ENCODE measurements around the gene ZNF827. TPM values are rescaled to one million over a fixed set of nuclear protein-coding genes. Genes with fewer than 3 reads are reported as not detected.

The ZNF827 gene
- total RNA-seq, 4 donors from 2014 or later: 7.2 to 16.1 (median 10.9) TPM

- H3K27me3 ChIP-seq: no peaks in the 10 kb centered on the region
- peaks cover 45 to 53% of the 10 kb centered on the region in 2 donors for H3K4me1 ChIP-seq
- intact Hi-C loops (cut with DNase I; ENCODE audit: low total_unique reads) (no loop called here), in situ Hi-C loops (cut with MboI; ENCODE audit: low sequenced_read_pairs in 4 of 4) (no loop called here)
- DNase-seq (no peak), ATAC-seq (no peak)
- no peak overlapping the region for H3K4me3 ChIP-seq
- H3K27ac ChIP-seq: no peak overlapping the region
- no peaks in the 10 kb centered on the region for H3K9me3 ChIP-seq
- H3K36me3 ChIP-seq: no peaks in the 10 kb centered on the region
- TF ChIP-seq POLR2A (IDR thresholded peaks at IDR 0.05): no peak
Observed at GRCh38 chr4:145867406-145867805, 71.2 kb downstream of the ZNF827 start.

GRCh38 chr4:145866991-145867390, 71.6 kb downstream of the ZNF827 start:
- Histone ChIP-seq H3K27me3 (no peaks in the 10 kb centered on the region), H3K36me3 (no peaks in the 10 kb centered on the region), H3K4me1 (peaks cover 45 to 53% of the 10 kb centered on the region in 2 donors), H3K4me3 (no peak overlapping the region), H3K9me3 (no peaks in the 10 kb centered on the region), H3K27ac (no peak overlapping the region)
- intact Hi-C loops (cut with DNase I; ENCODE audit: low total_unique reads) (no loop called here), in situ Hi-C loops (cut with MboI; ENCODE audit: low sequenced_read_pairs in 4 of 4) (no loop called here)
- TF ChIP-seq CTCF (IDR thresholded peaks at IDR 0.05 in 4 of 5, conservative IDR thresholded peaks at IDR 0.05 in 1 of 5) (no peak), POLR2A (IDR thresholded peaks at IDR 0.05) (no peak)
- DNase-seq (no peak), ATAC-seq (no peak)

DNA sequence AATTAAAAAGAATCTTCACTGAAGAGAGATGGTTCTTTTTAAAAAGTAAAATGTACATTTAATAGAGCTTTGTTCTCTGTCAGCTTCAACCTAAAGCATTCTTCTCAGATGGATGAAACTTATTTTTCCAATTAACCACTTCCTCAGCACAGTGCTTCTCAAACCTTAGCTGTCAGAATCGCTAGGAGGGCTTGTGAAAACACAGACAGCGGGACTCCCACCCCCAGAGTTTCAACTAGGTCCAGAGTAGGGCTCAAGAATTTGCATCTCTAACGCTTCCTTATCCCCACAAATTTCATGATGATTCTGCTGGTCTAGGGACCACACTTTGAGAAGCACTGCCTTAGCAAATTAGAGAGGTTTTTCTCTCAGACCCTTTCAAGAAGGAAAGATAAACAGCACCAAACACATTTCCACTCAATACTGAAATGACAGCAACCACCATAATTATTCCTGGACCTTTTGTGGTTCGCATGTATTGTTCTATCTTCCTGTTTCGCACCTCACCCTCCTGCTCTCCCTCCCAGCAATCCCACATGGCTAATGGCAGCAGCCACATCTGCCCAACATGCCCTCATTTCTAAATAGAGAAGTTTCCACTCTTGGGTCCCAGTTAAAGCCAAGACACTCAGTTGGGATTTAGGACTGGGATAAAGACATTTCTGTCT, 73.2 kb downstream of the ZNF827 start:
- peaks cover 42 to 48% of the 10 kb centered on the region in 2 donors for H3K4me1 ChIP-seq
- no peaks in the 10 kb centered on the region for H3K9me3 ChIP-seq
- DNase-seq (no peak), ATAC-seq (no peak)
- no peak for TF ChIP-seq POLR2A (IDR thresholded peaks at IDR 0.05)
- no peak for TF ChIP-seq CTCF (IDR thresholded peaks at IDR 0.05 in 4 of 5, conservative IDR thresholded peaks at IDR 0.05 in 1 of 5)
- H3K27ac ChIP-seq: no peak overlapping the region
- in situ Hi-C loops (cut with MboI; ENCODE audit: low sequenced_read_pairs in 4 of 4): no loop called here
- H3K4me3 ChIP-seq: no peak overlapping the region
- no peaks in the 10 kb centered on the region for H3K36me3 ChIP-seq
- no peaks in the 10 kb centered on the region for H3K27me3 ChIP-seq
- intact Hi-C loops (cut with DNase I; ENCODE audit: low total_unique reads): no loop called here

- Histone ChIP-seq H3K36me3 (no peaks in the 10 kb centered on the region), H3K27me3 (no peaks in the 10 kb centered on the region), H3K4me3 (no peak overlapping the region), H3K27ac (no peak overlapping the region), H3K4me1 (peaks cover 23 to 26% of the 10 kb centered on the region in 2 donors), H3K9me3 (no peaks in the 10 kb centered on the region)
- no peak for ATAC-seq
- no peak for DNase-seq
- in situ Hi-C loops (cut with MboI; ENCODE audit: low sequenced_read_pairs in 4 of 4): no loop called here
- TF ChIP-seq CTCF (IDR thresholded peaks at IDR 0.05 in 4 of 5, conservative IDR thresholded peaks at IDR 0.05 in 1 of 5) (no peak), POLR2A (IDR thresholded peaks at IDR 0.05) (no peak)
- intact Hi-C loops (cut with DNase I; ENCODE audit: low total_unique reads): no loop called here
Observed at GRCh38 chr4:145863191-145863590, 75.4 kb downstream of the ZNF827 start.

GRCh38 chr4:145861336-145862318, 77.0 kb downstream of the ZNF827 start:
- H3K4me1 ChIP-seq: peaks cover 16 to 17% of the 10 kb centered on the region in 2 donors
- no peak overlapping the region for H3K4me3 ChIP-seq
- TF ChIP-seq CTCF (IDR thresholded peaks at IDR 0.05 in 4 of 5, conservative IDR thresholded peaks at IDR 0.05 in 1 of 5): no peak
- no peak for TF ChIP-seq POLR2A (IDR thresholded peaks at IDR 0.05)
- no peak overlapping the region for H3K27ac ChIP-seq
- ATAC-seq (no peak), DNase-seq (no peak)
- no peaks in the 10 kb centered on the region for H3K27me3 ChIP-seq
- no peaks in the 10 kb centered on the region for H3K9me3 ChIP-seq
- H3K36me3 ChIP-seq: no peaks in the 10 kb centered on the region
- in situ Hi-C loops (cut with MboI; ENCODE audit: low sequenced_read_pairs in 4 of 4): no loop called here
- intact Hi-C loops (cut with DNase I; ENCODE audit: low total_unique reads): no loop called here

Data from gastrocnemius medialis (tissue), 4 donors.